Panc1 (cell line): ENCODE measurements around the gene PRR14L. TPM values are rescaled to one million over a fixed set of nuclear protein-coding genes. Genes with fewer than 3 reads are reported as not detected.

Experiments
- ATAC-seq: fragments of 200-7000 bp; cut with Tn5 transposase; 2 replicates; pipeline ENCODE4 v1.9.1; 2020; ENCODE audit warnings: mild to moderate bottlenecking, moderate library complexity
- BruUV-seq: library from RNA; stranded (reverse); fragments of 400-500 nt; replicated peaks from 2 replicates; lab custom pipeline; 2021; lab: Mats Ljungman, UMichigan
- CTCF ChIA-PET: fragments of 300-600 bp; sonication (Branson Sonifier 250); formaldehyde crosslinking; loops from one replicate; lab custom pipeline; 2022; ENCODE audit warnings: antibody characterized with exemption; lab: Charles Lee
- POLR2A ChIA-PET: fragments of 300-600 bp; sonication (Branson Sonifier 250); formaldehyde crosslinking; loops from one replicate; lab custom pipeline; 2022; ENCODE audit warnings: antibody characterized with exemption; lab: Charles Lee
- DNase-seq: peaks from one replicate; pipeline ENCODE4 v3.0.0-alpha.2; 2010; ENCODE audit warnings: low read depth, low spot score
- H3K27ac ChIP-seq: 2 replicates; pipeline ENCODE4 v1.5.1; 2011; ENCODE audit warnings: mild to moderate bottlenecking, low read length, inconsistent platforms
- H3K27me3 ChIP-seq: fragments of 200-500 bp; sonication (Bioruptor generic); 2 replicates; pipeline ENCODE4 v1.6.0; 2014; ENCODE audit warnings: low read length, inconsistent platforms; ENCODE audit not compliant: control insufficient read depth, insufficient read depth
- H3K36me3 ChIP-seq: fragments of 200-500 bp; sonication (Bioruptor generic); 2 replicates; pipeline ENCODE4 v1.5.1; 2014; ENCODE audit warnings: inconsistent platforms, mild to moderate bottlenecking, low read length, moderate library complexity; ENCODE audit not compliant: control insufficient read depth, insufficient read depth
- H3K4me1 ChIP-seq: 2 replicates; pipeline ENCODE4 v1.5.1; 2011; ENCODE audit warnings: inconsistent platforms, mild to moderate bottlenecking, low read length, moderate library complexity; ENCODE audit not compliant: control insufficient read depth, insufficient read depth
- H3K4me3 ChIP-seq, 2 experiments: 2 replicates each; pipeline ENCODE4 v1.5.1; 2011 to 2012; ENCODE audit warnings: low read depth in 2 of 2, low read length in 2 of 2, mild to moderate bottlenecking in 2 of 2, inconsistent platforms in 1 of 2, moderate library complexity in 1 of 2
- H3K9me3 ChIP-seq: fragments of 200-500 bp; sonication (Bioruptor generic); 2 replicates; pipeline ENCODE4 v1.5.1; 2014; ENCODE audit warnings: low read depth, mild to moderate bottlenecking, inconsistent platforms, low read length, moderate library complexity; ENCODE audit not compliant: control insufficient read depth, insufficient read depth
- POLR2AphosphoS5 ChIP-seq: IDR thresholded peaks from 2 replicates; pipeline ENCODE4 v1.6.1; 2012; ENCODE audit warnings: mild to moderate bottlenecking, low read depth, low read length, moderate library complexity
- REST ChIP-seq, 2 experiments: IDR thresholded peaks; 2 replicates each; pipeline ENCODE4 v1.6.1; 2011 to 2012; ENCODE audit warnings: low read depth in 2 of 2, control low read depth in 1 of 2, low read length in 1 of 2, mild to moderate bottlenecking in 1 of 2, moderate library complexity in 1 of 2; ENCODE audit not compliant: insufficient read depth in 1 of 2
- SIN3A ChIP-seq: IDR thresholded peaks from 2 replicates; pipeline ENCODE4 v1.6.1; 2012; ENCODE audit warnings: low read depth, mild to moderate bottlenecking, low read length, moderate library complexity, borderline replicate concordance; ENCODE audit not compliant: insufficient read depth
- TCF7L2 ChIP-seq: IDR thresholded peaks from 2 replicates; pipeline ENCODE4 v1.6.1; 2011; ENCODE audit warnings: mild to moderate bottlenecking, low read depth, low read length, inconsistent platforms
- in situ Hi-C: cut with HindIII; loops from 2 replicates; pipeline ENCODE4 v1.10.0; 2016; ENCODE audit warnings: low sequenced_read_pairs, low pct_unique_long_range_greater_than_20kb
- intact Hi-C: fragments of 100-400 bp; cut with micrococcal nuclease; formaldehyde crosslinking; loops from one replicate; pipeline ENCODE4 v1.10.0; 2022; ENCODE audit not compliant: unreplicated experiment
- total RNA-seq: library from RNA; stranded (reverse); gene quantifications from one replicate; pipeline ENCODE4 v1.2.1, GENCODE V29; 2021; ENCODE audit not compliant: unreplicated experiment
- TF ChIP-seq, protein P1 (sequence below): fragments of 450-650 bp; IDR thresholded peaks from 2 replicates; pipeline ENCODE4 v1.5.1; 2017; ENCODE audit warnings: mild to moderate bottlenecking

PRR14L gene
- total RNA-seq, 1 experiment from 2014 or later, result 45.7 TPM

- TF ChIP-seq REST (IDR thresholded peaks at IDR 0.05; ENCODE audit: insufficient read depth in 1 of 2, low read depth in 2 of 2, low read length in 1 of 2), result no peak
- no peak for TF ChIP-seq TCF7L2
- no peak for TF ChIP-seq SIN3A
- TF ChIP-seq, protein P1, sequence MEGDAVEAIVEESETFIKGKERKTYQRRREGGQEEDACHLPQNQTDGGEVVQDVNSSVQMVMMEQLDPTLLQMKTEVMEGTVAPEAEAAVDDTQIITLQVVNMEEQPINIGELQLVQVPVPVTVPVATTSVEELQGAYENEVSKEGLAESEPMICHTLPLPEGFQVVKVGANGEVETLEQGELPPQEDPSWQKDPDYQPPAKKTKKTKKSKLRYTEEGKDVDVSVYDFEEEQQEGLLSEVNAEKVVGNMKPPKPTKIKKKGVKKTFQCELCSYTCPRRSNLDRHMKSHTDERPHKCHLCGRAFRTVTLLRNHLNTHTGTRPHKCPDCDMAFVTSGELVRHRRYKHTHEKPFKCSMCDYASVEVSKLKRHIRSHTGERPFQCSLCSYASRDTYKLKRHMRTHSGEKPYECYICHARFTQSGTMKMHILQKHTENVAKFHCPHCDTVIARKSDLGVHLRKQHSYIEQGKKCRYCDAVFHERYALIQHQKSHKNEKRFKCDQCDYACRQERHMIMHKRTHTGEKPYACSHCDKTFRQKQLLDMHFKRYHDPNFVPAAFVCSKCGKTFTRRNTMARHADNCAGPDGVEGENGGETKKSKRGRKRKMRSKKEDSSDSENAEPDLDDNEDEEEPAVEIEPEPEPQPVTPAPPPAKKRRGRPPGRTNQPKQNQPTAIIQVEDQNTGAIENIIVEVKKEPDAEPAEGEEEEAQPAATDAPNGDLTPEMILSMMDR, result no peak
- TF ChIP-seq POLR2AphosphoS5, result no peak
- Histone ChIP-seq H3K9me3 (no peaks in the 10 kb centered on the region), H3K36me3 (no peaks in the 10 kb centered on the region), H3K4me3 (no peak overlapping the region), H3K27me3 (no peaks in the 10 kb centered on the region), H3K27ac (no peak overlapping the region), H3K4me1 (no peaks in the 10 kb centered on the region; the same call in 1 of the 2 replicates)
- ChIA-PET POLR2A (no interaction called here), CTCF (interaction anchor here (1.0 kb wide), 1 partner anchor 28 kb away, joined by 9 read pairs; no protein-coding TSS in a partner anchor)
- DNase-seq, result no peak
- no peak for ATAC-seq
- no TSS peak for BruUV-seq
- in situ Hi-C loops, result no loop called here
- intact Hi-C loops, result loop anchor here (10.0 kb wide), 1 partner anchor 73 kb away; no protein-coding TSS in a partner anchor
Observed at GRCh38 chr22:31637447-31637890, 112.5 kb downstream of the PRR14L start.

DNA sequence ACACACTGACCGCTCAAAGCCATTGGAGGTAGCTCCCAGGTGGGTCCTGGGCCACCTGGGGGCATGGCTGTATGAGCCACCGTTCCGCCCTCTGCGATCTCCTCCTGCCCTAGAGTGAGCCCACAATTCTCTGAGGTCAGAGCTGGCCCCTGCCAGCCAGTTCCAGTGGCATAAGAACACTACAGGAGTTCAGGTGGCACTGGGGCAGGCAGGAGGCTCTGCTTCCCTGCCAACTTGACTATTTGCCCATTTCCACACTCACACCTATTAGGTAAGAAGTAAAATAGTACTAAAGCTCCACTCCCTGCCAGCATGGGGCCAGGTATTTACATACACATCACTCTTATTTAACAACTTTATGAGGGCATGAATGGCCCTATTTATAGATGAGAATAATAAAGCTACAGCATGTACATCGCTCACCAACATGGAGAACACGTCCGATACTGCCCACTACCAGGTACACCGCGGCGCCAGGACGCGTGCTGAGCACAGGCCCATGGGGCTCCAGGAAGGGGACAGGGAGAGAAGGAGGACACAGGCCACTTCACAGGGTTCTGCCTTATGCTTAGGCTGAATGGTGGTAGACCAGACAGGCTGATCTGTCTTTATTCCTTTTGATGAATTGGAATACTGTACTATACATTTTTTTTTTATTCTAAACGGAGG is 114.2 kb downstream of the PRR14L start:
- CTCF ChIA-PET, result no interaction called here
- Histone ChIP-seq H3K27me3 (no peaks in the 10 kb centered on the region), H3K27ac (no peak overlapping the region), H3K36me3 (no peaks in the 10 kb centered on the region), H3K4me1 (peaks cover 6% of the 10 kb centered on the region), H3K9me3 (no peaks in the 10 kb centered on the region), H3K4me3 (no peak overlapping the region)
- DNase-seq, result no peak
- intact Hi-C loops (loop anchor here (10.0 kb wide), 1 partner anchor 71 kb away; no protein-coding TSS in a partner anchor), in situ Hi-C loops (no loop called here)
- TF ChIP-seq SIN3A (no peak), POLR2AphosphoS5 (no peak), REST (IDR thresholded peaks at IDR 0.05; ENCODE audit: insufficient read depth in 1 of 2, low read depth in 2 of 2, low read length in 1 of 2) (no peak), TCF7L2 (no peak)
- TF ChIP-seq, protein P1, result no peak
- POLR2A ChIA-PET, result no interaction called here
- BruUV-seq, result no TSS peak
- ATAC-seq, result no peak
